Neural cell (in vitro differentiated cells): ENCODE results near the gene CKAP2.
"Not testable (repeated sequence)": the region's sequence is repeated elsewhere in the genome, so short reads cannot be mapped to it uniquely, and the experiment has no call there.

Experiments
- CTCF ChIP-seq: fragments of 450-650 bp; IDR thresholded peaks from 2 replicates; pipeline ENCODE4 v1.5.1; 2014; ENCODE audit warnings: antibody characterized with exemption, mild to moderate bottlenecking, moderate library complexity; ENCODE audit not compliant: poor library complexity, severe bottlenecking
- EZH2 ChIP-seq: fragments of 200-600, 300-800 bp; shearing (Covaris generic), sonication (generic); IDR thresholded peaks from 2 replicates; pipeline ENCODE4 v1.6.1; 2014; ENCODE audit warnings: antibody characterized with exemption, low read length, borderline replicate concordance, mild to moderate bottlenecking; ENCODE audit not compliant: insufficient read depth, poor library complexity, severe bottlenecking
- MXI1 ChIP-seq: fragments of 450-650 bp; conservative IDR thresholded peaks from 2 replicates; pipeline ENCODE4 v1.6.1; 2014; ENCODE audit warnings: antibody characterized with exemption, mild to moderate bottlenecking; ENCODE audit not compliant: poor library complexity, severe bottlenecking
- RAD21 ChIP-seq: fragments of 450-650 bp; conservative IDR thresholded peaks from 2 replicates; pipeline ENCODE4 v1.6.1; 2014; ENCODE audit warnings: antibody characterized with exemption, mild to moderate bottlenecking, moderate library complexity
- REST ChIP-seq: IDR thresholded peaks from 2 replicates; pipeline ENCODE4 v1.6.1; 2012; ENCODE audit warnings: borderline replicate concordance
- TAF1 ChIP-seq: IDR thresholded peaks from 2 replicates; pipeline ENCODE4 v1.6.1; 2012; ENCODE audit warnings: low read depth

- not testable (repeated sequence) for TF ChIP-seq CTCF, RAD21, TAF1, REST, MXI1, EZH2
Observed at GRCh38 chr13:52480677-52481428, 25.6 kb downstream of the CKAP2 start.
